Measurements from ENCODE around the gene PTPRA.
"Not testable (repeated sequence)": the region's sequence is repeated elsewhere in the genome, so short reads cannot be mapped to it uniquely, and the experiment has no call there.

PTPRA gene

DNA sequence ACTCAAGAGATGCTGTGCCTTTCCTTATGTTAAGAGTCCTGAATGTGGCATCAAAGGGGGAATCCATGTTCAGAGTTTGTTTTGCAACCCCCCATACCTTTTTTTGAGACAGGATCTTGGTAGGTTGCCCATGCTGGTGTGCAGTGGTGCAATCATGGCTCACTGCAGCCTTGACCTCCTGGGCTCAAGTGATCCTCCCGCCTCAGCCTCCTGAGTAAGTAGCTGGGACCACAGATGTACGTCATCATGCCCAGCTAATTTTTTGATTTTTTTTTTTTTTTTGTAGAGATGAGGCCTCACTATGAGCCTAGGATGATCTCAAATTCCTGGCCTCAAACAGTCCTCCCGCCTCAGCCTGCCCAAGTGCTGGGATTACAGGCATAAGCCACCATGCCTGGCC, 16.5 kb downstream of the PTPRA start:
- no peak for DNase-seq (ENCODE audit: low read depth)

DNA sequence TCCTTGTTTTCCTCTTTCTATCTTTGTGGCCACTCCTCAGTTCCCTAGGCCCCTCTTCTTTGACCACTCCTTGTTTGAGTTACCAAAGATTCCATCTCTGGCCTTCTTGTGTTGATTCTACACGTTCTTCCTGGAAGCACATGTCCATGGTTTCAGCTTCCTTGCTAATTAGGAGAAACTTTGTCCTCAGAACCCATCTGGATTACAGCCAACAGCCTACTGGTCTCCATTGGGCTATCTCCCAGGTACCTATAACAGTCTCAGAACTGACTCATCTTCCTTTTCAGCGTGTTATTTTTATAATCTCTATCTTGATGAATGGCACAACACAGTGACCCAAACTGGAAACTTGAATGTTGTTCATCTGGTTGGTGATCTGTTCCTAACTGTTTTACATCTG, 17.5 kb downstream of the PTPRA start:
- DNase-seq (ENCODE audit: low read depth), result no peak

DNA sequence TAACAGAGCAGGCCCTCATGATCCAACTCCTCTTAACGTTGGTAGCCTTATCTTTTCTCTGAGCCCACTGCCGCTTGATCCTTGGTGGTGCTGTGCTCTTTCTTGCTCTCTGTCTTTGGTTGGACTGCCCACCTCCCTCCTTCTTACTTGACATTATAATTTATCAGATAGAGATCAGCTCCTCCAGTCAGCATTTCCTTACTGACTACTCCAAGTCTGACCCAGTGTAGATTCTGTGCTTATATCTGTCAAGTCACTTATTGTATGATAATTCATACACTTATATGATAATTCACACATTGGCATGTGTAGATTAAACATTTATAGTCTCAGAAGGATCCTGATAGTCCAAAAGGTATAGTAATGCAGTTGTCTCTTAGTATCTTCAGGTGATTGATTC, 18.1 kb downstream of the PTPRA start:
- no peak for DNase-seq (ENCODE audit: low read depth)

DNA sequence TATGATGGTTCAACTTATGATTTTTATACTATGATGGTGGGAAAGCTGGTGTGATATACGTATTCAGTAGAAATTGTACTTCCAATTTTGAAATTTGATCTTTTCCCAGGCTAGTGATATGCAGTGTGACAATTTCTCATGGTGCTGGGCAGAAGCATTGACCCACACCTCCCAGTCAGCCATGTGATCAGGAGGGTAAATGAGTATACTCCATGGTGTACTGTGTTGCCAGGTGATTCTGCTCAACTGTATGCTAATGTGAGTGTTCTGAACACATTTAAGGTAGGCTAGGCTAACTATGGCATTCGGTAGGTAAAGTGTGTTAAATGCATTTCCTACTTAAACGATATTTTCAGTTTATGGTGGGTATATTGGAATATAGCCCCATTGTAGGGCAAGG, 19.1 kb downstream of the PTPRA start:
- DNase-seq (ENCODE audit: low read depth), result no peak

DNA sequence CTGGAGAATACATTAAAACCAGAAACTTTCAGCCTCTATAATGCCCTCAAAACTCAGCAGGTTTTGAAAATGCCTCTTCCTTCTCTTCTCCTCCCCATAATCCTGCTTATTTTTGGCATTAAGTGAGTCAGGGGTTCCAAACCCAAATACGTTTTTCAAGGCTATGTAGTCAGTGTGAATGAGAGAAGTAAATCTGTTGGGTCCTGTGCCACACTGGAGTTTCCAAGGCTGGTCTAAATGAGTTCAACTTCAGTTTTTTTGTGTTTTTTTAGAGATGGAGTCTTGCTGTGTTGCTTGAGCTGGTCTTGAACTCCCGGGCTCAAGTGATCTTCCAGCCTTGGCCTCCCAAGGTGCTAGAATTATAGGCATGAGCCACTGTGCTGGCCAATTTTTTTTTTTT, 20.9 kb downstream of the PTPRA start:
- no peak for DNase-seq (ENCODE audit: low read depth)

DNA sequence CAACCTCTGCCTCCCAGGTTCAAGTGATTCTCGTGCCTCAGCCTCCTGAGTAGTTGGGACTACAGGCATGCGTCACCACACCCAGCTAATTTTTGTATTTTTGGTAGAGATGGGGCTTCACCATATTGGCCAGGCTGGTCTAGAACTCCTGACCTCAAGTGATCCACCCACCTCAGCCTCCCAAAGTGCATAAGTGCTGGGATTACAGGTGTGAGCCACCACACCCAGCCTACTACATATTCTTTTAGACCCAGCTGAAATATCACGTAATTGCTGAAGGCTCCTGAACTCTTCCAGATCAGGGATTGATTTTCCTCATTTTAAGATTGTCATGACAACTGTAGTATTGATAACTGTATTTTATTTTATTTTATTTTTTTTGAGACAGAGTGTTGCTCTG, 21.9 kb downstream of the PTPRA start:
- not testable (repeated sequence) for DNase-seq (ENCODE audit: low read depth)

DNA sequence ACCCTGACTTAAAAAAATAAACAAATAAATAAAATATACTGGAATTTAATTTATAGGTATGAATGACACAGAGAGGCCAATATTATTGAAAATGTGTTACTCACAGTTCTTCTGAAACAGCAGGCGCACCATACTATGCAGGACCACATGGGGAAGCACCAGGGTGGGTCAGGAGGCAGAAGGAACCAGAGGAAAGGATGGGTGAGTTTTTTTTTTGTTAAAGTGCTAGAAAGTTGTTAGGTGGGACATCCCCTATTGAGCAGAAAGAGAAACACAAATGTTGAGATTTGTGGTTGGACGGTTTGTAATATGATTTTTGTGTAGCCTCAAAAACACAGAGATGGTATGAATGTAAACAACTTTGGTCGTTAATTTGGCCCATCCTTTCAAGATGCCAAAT, 26.0 kb downstream of the PTPRA start:
- no peak for DNase-seq (ENCODE audit: low read depth)

DNA sequence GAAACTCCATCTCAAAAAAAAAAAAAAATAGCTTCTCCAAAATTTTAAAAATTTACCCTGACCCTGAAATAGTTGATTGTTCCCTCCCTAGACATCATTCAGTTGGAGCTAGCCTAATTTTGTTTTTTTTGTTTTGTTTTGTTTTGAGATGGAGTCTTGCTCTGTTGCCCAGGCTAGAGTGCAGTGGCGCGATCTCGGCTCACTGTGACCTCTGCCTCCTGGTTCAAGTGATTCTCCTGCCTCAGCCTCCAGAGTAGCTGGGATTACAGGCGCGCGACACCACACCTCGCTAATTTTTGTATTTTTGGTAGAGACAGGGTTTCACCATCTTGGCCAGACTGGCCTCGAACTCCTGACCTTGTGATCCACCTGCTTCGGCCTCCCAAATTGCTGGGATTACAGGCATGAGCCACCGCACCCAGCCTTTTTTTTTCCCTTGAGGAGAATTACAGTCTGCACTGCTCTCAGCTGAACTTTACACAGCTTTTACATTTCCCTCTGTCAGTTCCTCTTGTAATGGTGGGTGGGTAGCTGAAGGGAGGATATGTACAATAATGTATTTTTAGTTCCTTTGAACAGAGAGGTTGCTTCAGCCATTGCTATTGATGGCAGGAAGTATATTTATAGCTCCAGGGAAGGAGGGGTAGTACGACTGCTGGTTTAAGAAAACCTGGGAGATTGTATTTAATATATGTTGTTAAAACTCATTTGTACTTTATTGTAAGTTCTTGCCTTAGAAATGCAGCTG, 27.7 kb downstream of the PTPRA start:
- DNase-seq (ENCODE audit: low read depth), result no peak

DNA sequence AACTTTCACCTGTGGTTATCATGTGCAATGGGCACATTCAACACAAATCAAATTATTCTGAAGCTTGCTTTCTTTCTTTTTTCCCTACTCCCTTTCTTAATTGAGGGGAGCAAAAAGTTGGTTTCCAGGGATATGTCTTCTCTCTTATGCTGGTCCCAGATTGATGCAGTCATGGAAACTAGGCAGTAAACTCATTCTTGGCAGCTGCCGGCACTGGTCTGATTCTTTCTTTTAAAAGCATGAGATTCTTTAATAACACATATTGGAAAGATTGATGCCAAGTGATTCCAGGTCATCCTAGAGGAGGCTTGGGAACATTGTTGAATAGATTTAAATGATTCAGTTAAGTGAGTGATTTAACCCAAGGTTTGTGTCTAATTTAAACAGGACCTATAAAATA, 29.0 kb downstream of the PTPRA start:
- DNase-seq (ENCODE audit: low read depth), result no peak

DNA sequence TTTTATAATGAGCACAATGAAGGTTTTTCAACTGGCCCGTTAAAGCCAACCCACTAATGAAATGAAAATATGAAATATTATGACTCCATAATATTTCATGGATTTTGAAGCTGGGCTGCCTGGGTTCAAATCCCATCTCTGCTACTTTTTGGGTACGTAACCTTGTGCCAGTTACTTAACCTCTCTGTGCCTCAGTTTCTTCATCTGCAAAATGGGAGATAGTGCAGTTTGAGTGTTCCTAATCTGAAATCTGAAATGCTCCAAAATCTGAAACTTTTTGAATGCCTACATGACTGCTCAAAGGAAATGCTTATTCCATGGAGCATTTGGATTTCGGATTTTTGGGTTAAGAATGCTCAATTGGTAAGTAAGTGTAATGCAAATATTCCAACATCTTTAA, 29.5 kb downstream of the PTPRA start:
- DNase-seq (ENCODE audit: low read depth), result no peak

DNA sequence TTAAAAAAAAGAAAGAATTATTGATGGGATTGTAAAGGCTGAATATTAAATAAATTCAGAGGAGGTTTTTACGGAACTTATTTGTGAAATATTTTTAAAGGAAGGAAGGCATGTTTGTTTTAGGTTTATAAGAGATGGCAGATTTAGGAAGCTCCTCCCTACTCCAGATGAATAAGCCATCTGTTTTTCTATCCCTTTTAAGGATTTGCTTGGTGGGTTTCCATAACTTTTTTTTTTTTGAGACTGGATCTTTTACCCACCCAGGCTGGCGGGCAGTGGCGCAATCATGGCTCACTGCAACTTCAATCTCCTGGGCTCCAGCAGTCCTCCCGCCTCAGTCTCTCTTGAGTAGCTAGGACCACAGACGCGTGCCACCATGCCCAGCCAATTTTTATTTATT, 30.4 kb downstream of the PTPRA start:
- DNase-seq (ENCODE audit: low read depth), result no peak

DNA sequence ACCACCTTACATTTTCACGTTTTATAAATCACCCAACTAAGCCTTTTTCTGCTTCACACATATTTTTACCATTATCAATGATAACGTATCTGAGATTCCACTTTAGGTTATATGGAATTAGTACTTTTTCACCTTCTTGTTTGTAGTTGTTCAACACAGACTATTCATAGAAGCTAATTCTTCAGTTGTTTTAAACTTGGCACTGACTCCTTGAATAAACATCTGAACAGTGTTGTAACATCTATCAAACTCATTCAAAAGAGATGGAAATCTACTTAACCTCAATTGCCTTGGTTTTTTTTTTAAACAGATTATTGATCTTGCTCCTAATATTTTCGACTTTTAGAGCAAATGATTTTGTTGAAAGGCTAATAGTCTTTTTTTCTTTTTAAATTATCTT, 34.2 kb downstream of the PTPRA start:
- no peak for DNase-seq (ENCODE audit: low read depth)

DNA sequence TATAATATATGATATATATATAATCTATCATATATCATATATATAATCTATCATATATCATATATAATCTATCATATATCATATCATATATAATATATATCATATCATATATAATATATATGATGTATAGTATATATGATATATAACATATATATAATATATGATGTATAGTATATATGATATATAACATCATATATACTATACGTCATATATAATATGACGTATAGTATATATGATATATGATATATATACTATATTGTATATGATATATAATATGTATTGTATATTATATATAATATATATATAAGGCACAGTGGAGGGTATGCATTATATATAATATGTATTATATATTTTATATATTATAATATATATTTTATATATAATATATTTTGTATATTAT, 36.7 kb downstream of the PTPRA start:
- DNase-seq (ENCODE audit: low read depth), result no peak

DNA sequence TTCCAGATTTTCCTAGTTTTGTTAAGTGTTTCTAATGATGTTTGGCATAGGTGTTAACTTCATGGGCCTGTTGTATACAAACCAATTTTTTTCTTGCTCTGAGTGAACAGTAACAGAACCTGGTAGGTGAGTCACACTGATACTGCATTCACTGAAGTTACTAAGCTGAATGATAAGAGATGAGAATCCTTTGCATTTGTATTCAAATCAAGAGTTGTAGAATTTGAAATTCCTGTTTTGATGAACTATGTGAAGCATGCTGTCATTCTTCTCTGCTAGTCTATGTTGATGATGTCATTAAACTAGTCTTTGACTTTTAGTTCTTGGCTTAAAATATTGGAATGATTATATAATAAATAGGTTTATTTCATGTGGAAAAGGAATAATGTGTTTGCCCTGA, 37.9 kb downstream of the PTPRA start:
- DNase-seq (ENCODE audit: low read depth), result no peak

DNA sequence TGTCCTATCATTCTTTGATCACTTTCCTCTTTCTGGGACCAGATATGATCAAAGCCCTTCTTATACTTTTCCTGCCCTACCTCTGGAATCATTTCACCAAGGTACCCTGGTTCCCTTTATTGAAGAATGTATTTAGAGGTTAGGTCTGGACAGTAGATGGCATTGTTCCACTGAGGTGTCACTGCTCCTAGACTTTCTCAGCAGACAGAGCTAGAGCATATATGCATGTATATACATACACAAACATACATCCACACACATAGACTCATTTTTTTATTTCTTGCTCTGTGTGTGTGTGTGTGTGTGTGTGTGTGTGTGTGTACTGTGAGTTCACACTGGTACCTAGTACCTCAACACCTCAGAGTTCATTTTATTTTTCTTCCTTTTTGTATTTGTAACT, 40.9 kb downstream of the PTPRA start:
- DNase-seq (ENCODE audit: low read depth), result no peak

DNA sequence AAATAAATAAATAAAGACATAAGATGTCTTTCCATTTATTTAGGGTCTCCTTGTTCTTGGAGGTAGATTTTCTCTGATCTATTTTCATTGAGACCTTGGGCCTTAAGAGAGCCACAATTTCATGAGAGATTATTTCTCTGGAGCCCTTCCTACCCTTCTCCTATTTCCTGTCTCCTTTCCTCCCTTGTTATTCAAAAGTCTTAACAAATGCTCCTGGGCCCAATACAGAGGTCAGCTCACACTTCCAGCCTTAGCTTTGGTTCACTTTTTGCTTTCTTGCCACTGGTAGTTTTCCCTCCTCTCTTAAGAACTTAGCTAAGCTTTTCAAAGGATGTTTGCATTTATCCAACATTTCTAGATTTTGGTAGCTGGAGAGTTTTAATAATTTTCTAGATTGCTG, 44.0 kb downstream of the PTPRA start:
- DNase-seq (ENCODE audit: low read depth), result no peak

DNA sequence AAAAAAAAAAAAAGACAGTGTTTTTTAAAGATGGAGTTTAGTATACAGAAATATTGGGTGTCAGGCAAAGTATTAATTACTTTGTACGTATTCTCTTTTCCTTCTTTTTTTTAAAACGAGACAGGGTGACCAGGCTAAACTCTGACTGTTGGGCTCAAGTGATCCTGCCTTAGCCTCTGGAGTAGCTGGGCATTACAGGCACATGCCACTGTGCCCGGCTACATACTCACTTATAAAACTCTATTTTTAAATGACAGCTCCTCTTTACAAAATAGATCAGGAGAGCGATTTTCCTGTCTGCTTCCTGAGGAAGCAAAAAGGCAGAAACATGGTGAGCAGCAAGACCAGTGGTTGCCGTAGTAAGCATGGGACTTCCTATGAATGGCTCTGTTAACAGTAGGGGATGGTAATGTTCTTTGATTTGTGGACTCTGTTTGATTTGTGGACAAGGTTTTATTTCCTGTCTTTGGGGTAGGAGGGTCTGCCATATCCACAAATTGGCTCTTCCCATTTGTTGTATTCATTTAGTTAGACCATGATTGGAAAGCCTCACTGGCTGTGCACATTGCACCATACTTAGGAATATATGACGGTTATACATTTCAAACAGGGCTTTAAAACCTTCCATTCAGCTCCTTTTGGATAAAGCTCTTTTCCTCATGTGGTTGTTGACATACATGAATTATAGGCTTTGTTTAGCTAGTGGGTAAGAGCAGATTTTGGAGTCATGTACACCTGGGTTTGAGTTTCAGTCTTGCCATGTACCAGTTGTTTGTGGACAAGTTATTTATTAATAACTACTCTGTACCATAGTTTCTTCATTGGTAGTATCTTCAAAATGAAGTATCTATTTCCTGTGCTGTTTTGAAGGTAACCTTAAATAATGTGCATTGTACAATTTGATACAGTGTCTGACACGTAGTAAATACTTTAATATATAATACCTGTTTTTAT, 45.1 kb downstream of the PTPRA start:
- no peak for DNase-seq (ENCODE audit: low read depth)

DNA sequence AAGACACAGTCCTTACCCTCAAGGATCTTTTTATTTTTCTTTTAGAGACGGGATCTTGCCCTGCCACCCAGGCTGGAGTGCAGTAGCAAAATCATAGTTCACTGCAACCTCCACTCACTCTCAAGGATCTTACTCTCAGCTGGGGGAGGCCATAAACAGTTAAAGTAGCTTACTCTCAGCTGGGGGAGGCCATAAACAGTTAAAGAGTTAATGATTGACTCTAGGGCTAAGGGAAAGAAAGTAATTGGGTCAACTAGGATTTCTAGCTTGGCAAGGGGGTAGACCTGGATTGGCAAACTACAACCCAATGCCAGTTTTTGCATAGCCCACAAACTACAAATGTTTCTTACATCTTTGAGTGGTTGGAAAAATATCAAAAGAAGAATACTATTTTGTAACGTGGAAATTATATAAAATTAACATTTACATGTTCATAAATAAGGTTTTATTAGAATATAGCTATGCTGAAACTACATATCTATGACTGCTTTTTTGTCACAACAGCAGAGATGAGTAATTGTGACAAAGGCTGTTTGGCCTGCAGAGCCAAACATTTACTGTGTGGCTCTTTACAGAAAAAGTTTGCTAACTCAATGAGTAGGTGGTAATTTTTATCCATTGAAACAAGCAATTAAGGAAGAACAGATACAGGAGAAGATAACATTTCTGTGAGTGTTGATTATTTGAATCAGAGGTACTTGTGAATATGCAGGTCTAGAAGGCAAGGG, 46.4 kb downstream of the PTPRA start:
- no peak for DNase-seq (ENCODE audit: low read depth)

DNA sequence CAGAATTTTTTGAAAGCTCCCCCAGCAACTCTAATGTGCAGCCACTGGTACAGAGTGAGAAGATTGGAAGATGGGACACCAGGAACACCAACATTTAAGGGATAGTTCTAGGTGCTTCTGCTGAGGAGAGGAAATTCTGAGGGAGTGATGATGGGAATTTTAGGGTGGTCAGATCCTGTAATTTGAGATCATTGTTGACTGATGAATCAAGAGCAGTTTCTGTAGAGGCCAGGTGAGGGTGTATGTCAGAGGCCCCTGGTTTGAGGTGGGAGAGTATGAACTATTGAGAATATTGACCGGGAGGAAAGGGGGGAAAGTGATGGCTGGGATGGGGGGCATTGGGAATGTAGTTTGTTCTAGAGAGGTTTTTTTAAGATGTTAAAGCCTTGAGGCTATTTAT, 47.2 kb downstream of the PTPRA start:
- DNase-seq (ENCODE audit: low read depth), result no peak

DNA sequence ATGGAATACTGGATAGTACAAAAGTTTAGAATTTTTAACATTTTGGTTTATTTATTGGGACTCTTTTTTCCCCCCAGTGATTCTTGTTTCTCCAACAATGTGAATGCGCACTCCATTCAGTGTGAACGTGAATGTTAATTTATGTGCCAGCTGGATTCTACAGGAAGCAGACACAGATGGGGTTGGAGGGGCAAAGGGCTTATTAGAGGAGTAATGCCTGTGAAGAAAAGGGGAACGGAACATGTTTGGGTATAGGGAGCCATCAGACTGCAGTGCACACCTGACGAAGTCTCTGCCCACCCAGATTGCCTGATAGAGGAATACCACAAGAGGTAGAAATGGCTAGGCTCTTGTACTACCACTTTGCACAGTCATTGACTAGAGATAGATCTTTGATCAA, 48.2 kb downstream of the PTPRA start:
- DNase-seq (ENCODE audit: low read depth), result no peak

DNA sequence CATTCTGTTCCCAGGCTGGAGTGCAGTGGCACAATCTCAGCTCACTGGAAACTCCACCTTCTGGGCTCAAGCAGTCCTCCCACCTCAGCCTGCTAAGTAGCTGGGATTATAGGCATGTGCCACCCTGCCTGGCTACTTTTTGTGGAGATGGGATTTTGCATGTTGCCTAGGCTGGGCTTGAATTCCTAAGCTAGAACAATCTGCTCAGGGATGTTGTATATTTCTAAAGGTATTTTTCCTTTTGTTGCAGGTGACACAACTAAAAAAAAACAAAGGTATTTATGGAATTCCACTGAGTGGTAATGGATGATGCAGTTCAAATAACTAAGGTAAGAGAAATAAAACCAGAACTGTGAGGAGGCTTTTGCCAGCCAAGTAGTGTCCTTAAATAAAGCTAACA, 49.7 kb downstream of the PTPRA start:
- DNase-seq (ENCODE audit: low read depth), result no peak

DNA sequence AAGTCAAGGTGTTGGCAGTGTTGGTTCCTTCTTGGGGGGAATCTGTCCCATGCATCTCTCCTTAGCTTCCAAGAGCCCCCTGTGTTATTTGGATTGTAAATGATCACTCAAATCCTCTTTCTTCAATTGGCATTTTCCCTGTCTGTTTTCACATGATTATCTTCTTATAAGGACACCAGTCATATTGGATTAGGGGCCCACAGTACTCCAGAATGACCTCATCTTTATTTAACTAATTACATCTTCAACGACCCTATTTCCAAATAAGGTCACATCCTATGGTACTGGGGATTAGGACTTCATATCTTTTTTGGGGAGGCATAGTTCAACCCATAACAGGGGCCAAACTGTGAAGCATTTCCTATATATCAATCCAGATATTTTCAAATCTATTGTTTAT, 57.3 kb downstream of the PTPRA start:
- no peak for DNase-seq (ENCODE audit: low read depth)

DNA sequence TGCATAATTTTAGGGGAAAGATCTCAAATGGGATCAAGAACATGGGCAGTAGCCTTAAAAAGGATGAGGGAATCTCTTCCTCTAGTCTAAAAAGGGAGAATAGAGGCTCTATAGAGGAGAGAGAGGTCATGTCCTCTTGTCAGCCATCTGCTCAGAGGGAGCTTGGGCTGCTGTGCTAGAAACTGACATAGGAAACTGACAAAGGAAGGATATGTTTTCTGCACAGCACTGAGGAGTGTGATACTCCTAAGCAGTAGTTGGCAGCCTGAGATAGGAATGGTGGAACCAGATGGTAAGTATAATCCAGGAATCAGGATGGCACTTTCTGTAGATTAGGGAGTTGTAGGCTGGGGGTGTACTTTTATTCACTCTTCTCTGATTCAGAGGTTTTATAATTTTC, 59.2 kb downstream of the PTPRA start:
- DNase-seq (ENCODE audit: low read depth), result no peak
